HG03439 (cell line): ENCODE results near the gene SLC11A1.

Experiments used
- ATAC-seq: cut with Tn5 transposase; IDR thresholded peaks from one replicate; pipeline ENCODE4 v1.9.1; 2021; ENCODE audit warnings: mild to moderate bottlenecking, moderate library complexity; ENCODE audit not compliant: unreplicated experiment

The SLC11A1 gene

DNA sequence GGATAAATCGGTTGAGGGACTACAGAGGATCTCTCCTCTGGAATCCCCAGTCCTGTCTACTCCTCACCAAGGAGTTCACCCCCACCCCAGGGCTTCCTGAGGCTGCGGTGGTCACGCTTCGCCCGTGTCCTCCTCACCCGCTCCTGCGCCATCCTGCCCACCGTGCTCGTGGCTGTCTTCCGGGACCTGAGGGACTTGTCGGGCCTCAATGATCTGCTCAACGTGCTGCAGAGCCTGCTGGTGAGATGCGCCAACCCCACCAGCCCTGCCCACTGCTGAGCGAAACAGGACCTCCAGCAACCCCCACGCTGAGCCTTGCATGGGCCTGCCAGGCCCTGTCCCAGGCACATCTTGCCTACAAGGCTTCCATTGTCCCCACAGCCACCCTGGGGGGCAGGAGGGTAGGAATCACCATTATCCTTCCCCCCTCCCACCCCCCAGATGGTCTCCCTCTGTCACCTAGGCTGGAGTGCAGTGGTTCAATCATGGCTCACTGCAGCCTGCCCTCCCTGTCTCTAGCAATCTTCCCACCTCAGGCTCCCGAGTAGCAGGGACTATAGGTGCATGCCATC is 10.9 kb downstream of the SLC11A1 start:
- ATAC-seq: no peak

DNA sequence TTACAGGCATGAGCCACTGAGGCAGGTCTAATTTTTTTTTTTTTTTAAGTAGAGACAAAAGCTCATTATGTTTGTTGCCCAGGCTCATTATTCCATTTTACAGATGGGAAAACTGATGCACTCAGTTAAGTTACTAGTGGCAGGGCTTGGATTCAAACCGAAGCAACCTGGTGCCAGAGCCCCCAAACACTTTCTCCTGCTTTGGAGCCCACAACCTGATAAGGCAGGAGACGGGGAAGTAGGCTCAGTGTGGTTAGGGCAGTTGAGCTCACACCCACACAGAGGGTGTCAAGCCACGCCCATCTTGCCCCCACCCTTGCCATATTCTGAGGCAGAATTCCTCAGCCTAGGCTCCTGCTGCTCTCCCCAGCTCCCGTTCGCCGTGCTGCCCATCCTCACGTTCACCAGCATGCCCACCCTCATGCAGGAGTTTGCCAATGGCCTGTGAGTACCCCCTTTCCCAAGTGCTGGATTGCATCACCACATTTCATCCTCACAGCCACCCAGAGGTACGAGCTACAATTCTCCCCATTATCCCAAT is 11.7 kb downstream of the SLC11A1 start:
- no peak for ATAC-seq

DNA sequence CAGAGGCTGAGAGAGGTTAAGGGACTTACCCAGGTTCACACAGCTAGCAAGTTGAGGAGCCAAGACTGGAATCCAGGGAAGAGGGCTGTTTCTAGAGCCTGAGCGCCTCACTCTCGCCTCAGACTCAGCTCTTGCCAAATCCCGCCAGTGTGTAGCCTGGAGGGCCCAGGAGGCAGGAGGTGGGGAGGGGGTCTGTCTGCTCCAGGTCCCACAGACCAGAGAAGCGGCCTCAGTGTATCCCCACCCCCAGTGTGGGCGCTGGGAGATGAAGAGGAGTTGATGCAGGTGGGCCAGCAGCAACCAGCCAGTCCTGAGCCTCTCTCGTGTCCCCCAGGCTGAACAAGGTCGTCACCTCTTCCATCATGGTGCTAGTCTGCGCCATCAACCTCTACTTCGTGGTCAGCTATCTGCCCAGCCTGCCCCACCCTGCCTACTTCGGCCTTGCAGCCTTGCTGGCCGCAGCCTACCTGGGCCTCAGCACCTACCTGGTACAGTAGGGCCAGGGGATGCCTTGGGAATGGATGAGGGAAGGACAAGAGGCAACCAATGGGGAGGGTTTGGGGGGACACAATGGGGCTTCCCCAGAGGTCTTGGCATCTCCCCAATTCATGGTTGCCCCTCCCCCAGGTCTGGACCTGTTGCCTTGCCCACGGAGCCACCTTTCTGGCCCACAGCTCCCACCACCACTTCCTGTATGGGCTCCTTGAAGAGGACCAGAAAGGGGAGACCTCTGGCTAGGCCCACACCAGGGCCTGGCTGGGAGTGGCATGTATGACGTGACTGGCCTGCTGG is 12.4 kb downstream of the SLC11A1 start:
- ATAC-seq: no peak

DNA sequence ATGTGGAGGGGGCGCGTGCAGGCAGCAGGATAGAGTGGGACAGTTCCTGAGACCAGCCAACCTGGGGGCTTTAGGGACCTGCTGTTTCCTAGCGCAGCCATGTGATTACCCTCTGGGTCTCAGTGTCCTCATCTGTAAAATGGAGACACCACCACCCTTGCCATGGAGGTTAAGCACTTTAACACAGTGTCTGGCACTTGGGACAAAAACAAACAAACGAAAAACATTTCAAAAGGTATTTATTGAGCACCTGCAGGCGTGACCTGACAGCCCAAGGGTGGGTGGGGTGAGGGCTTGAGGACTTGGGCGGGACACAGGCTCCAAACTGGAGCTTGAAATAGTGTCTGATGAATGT is 13.0 kb downstream of the SLC11A1 start:
- ATAC-seq: no peak

DNA sequence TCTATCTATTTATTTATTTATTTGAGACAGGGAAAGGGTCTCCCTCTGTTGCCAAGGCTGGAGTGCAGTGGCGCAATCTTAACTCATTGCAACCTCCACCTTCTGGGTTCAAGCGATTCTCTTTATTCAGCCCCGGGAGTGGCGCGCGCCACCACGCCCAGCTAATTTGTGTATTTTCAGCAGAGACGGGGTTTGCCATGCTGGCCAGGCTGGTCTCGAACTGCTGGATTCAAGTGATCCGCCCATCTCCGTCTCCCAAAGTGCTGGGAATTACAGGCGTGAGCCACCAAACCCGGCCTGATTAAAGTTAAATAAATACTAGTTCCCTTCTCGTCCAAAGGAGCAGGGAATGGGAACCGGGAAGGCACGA is 13.4 kb downstream of the SLC11A1 start:
- no peak for ATAC-seq

DNA sequence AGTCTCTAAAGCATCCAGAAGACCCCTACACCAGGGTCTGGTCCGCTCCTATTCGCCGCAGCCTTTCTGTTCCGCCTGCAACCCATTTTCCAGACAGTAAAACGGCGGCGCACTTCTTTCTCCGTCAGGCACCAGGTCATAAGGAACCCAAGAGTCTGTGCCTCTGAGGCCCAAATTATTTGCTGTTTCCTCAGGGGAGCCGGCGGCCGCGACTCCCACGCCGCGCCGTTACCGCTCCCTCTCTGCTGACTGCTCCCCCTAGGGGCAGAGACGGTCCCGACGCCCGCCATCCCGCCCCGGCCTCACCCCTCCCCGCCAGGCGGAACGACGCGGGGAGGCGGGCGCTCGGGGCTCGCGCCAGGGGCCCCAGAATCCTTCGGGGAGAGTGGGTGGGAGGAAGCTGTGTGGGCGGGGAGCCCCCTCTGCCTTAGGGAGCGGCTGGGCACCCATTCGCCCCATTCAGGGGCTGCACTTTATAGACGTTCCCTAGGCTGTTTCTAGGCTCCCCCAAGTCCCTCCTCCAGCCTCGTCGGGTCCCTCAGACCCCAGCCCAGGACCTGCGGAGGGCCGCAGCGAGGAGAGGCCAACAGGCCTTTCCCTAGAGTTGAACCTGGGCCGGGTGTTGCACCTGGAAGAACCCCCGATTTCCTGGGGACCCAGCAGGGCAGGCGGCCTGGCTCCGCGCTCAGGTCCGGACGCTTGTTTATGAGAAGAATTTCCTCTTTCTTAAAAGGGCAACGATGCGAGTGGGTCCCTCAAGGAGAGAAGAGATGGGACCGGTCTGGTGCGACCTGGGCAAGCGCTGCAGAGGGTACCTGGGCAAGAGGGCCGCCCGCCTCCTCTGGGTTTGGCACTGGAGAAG is 14.0 kb downstream of the SLC11A1 start:
- ATAC-seq: peak; percentile 46

DNA sequence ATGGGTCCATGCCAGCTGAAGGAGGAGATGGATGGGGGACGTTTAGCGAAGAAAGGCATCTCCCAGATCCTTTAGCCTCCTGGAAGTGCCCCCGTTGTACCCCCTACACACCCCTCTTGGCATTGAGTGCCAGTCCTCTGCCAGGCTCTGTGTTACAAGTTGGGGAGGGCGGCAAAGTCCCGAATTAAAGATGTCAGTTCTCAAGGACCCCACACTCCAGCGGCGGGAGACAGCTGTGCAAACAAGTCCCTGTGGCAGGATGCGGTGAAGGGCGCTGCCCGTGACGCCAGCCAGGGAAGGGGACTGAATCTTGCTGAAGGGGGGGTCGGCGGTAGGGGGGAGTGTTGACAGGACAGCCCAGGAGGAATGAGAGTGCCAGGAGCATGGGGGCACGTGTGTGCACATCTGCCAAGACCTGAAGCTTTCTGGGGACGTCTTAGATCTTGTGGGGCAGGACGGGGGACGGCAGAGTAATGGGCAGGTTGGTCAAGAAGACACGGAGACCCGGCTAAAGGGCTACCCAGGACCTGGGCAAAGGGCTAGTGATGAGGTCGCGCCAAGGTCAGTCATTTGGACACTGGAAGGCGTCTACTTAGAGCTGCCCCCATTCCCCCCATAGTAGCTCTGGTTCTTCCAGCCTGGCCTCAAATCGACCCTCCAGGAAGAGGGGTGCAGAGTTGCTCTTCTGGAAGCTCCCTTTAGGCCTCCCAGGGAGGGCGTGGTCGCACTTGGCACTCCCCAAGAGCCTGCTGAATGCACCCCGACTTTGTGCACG is 14.8 kb downstream of the SLC11A1 start:
- ATAC-seq: no peak

DNA sequence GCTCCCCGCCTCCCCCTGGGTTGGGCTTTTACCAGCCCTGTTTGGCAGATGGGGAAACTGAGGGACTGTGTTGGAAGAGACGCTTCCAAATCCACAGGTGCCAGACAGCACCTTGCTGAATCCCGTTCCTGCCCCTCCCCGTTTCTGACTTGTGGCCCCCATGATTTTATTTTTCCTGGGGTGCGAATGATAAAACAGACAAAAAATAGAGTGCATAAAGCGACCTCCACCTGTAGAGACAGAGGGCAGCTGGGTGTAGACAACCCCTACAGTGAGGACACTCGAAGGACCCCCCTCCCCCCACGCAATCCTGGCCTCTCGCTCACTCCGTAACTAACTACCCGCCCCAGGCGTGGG is 15.4 kb downstream of the SLC11A1 start:
- ATAC-seq: no peak

DNA sequence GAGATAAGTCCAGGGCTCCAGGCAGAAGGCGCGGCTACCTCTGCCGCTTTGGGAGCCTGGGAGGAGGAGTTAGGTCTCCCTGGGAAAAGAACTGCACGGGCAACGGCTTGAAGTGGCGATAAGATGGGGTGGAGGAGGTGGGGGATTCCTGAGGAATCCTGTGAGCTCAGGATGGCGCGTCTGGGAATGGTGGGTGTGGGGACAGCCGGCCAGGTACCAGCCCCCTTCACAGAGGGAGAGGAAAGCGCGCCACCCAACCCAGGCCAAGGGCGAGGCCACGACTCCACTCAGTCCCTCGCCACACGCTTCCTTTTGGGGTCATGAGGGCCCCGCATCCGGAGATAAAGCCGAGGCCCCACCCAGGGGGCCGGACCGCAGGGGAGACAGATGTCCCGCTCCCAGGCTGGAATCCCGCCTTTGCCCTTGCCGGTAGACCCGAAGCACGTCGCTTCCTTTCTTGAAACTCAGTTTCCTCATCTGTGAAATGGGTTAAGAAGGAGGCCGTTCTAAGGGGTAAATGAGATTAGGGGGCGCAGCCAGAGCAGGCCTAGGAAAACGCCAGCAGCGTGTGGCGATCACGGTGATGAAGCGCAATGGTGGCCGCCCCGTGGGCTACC is 15.9 kb downstream of the SLC11A1 start:
- ATAC-seq: peak; percentile 15

DNA sequence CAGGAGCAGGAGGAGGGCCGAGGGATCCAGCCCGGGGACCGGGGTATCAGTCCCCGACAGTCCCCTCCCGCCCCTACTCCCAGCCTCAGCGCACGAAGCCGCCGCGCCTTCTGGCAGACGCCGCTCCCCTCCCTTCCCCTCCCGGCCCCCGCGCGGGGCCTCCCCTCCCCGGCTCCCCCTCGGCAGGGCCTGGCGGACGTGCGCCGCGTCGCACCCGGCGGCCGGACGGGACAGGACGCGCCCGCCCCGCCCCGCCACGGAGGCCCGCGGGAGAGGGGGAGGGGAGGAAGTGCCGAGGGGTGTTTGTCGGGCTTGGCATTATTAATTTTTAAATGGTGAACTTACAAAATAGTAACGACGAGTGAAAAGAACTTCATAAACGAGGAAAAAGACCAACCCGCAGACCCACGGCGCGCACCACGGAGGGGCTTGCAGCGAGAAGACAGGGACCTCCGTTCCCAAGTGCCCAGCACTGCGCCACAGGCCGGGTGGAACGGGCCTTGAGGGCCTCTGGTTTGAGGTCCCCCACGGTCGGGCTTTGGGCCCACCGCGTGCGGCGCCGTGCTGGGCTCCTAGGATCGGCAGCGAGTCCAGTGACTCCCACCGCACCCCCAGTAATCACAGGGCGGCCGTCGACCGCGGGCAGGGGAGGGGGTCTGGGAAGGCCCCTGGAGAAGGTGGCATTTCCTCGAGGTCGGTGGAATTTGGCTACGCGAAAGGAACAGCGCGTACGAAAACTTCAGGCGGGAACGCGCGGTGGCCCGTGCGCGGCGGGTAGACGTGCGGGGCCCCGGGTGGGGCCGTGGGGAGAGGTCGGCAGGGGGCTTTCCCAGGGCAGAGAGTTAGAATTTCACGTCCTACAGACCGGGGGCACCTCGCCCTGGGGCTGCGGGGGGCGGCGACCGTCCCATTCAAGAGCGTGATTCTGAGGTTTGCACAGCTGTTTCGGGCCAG is 16.6 kb downstream of the SLC11A1 start:
- ATAC-seq: peak; percentile 1

DNA sequence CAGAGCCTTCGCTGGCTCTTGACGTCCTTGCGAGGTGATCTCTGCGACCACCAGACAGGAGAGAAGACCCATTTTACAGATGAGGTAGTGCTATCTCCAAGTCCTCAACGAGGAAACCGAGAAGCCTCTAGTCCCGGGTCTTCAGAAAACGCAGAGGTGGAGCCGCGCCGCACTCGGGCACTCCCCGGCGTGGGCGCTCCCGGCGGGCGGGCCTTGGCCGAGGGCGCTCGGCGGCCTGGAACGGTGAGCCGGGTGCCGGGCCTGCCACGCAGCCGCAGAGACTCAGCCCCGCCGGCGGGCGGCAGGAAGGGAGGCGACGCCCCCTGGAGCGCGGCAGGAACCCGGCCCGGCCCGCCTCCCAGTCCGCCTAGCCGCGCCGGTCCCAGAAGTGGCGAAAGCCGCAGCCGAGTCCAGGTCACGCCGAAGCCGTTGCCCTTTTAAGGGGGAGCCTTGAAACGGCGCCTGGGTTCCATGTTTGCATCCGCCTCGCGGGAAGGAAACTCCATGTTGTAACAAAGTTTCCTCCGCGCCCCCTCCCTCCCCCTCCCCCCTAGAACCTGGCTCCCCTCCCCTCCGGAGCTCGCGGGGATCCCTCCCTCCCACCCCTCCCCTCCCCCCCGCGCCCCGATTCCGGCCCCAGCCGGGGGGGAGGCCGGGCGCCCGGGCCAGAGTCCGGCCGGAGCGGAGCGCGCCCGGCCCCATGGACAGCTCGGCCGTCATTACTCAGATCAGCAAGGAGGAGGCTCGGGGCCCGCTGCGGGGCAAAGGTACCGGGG is 17.5 kb downstream of the SLC11A1 start, which contains the start of gene CTDSP1:
Gene CTDSP1 (plus strand): TSS at position 478 of the 776 bp plus-strand sequence. CDS start 223 bp downstream, at position 701.
- ATAC-seq: peak; percentile 36

DNA sequence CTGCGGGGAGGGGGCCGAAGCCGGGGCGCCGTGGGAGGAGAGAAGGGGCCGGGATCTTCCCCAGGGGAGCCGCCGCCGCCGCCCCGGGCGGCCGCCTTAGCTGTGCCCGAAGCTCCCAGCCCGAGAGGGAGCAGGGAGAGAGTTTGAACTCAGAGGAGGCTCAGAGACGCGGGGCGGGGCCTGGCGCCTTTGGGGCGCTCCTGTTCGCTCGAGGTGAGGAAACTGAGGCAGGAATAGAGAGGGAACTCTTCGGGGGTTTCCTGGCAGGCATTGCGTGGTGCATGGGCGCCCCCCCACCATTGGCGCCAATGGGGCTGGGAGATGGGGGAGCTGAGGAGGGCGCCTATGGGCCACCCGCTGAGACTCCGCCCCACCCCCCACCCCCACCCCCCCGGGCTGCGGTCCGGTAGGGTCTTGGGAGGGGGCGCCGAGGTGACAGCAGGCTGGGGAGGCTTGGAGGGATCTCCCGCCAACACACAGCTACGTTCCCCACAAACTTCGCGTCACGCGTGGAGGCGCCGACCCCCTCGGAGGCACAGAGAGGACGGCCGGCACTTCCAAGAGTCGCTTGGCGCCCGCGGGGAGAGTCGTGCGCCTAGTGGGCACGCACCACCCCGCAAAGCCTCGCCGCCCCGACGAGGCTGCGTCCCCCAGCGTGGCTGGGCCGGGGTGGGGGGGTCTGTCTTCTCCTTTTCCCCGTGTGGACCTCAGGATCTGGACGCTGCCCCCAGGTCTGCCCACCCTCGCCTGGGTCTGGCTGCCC is 18.3 kb downstream of the SLC11A1 start:
- ATAC-seq: no peak

DNA sequence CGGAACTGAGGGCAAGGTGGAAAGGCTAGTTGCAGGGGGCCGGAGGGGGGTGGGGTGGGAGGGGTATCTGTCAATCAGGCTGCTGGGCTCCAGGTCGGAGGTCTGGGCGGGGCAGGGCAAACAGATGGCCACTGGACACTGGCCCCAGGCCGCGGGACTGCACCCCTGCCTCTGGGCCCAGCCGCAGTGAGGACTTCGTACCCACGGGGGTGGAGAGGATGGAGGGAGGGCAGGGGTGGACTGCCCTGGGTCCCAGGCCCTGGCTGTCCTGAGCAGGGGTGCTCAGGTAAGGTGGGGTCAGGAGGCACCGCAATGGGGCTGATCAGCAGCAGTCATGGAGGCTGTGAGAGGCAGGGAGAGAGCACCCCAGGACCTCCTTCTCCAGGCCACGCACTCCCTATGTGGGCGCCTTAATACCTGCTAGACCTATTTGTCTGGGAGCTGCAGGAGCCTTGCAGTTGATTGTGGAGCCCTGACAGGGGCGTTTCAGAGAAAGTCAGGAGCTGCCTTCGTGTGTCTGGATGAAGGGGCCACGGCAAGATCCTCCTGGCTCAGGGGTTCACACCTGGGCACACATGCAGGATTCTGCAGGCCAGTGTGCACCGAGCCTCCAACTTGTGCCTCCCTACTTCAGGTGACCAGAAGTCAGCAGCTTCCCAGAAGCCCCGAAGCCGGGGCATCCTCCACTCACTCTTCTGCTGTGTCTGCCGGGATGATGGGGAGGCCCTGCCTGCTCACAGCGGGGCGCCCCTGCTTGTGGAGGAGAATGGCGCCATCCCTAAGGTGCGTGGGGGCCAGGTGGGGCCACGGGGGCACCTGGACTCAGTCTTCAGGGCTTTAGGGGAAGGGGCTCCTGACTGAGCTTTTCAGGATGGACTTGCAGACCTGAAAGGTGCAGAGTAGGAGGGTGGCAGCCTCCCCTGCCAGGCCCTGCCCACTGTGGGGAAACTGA is 19.1 kb downstream of the SLC11A1 start:
- no peak for ATAC-seq

DNA sequence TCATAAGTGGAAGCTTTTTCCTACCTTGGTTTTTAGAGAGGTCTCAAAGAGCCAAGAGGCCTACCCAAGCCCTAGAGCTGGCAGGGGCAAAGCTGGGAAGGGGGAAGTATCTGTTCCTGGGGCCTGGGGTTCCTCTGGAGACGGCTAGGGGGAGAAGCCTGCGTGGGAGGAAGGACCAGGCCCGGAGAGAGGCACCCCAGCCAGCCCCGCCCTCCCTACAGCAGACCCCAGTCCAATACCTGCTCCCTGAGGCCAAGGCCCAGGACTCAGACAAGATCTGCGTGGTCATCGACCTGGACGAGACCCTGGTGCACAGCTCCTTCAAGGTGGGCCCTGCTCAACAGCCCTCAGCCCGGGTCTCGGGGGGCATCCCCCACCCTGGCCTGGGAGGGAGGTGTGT is 19.8 kb downstream of the SLC11A1 start:
- ATAC-seq: no peak

DNA sequence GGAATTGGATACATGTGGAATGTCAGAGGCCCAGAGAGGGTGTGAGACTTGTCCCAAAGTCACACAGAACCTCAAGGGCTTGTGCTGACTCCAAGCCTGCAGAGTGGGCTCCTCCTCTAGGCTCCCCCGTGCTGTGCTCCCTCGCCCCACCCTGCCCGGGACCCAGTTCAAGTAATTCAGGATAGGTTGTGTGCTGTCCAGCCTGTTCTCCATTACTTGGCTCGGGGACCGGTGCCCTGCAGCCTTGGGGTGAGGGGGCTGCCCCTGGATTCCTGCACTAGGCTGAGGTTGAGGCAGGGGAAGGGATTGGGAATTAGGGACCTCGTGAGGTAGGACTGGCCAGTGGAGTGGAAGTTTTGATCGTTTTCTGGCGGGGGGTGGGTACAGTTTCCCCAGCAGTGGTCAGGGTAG is 20.4 kb downstream of the SLC11A1 start:
- ATAC-seq: no peak

DNA sequence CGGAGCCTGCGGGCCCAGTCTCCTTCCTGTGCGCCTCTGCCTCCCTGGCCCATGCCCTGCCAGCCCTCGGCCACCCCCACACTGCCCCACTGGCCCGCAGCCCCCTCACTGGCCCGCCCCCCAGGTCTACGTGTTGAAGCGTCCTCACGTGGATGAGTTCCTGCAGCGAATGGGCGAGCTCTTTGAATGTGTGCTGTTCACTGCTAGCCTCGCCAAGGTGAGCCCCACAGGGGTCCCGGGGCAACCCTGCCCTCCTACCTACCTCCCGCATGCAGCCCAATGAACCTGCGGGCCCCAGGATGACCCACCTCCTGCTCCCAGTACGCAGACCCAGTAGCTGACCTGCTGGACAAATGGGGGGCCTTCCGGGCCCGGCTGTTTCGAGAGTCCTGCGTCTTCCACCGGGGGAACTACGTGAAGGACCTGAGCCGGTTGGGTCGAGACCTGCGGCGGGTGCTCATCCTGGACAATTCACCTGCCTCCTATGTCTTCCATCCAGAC is 20.9 kb downstream of the SLC11A1 start:
- no peak for ATAC-seq
